ENCODE measurements around the gene RFX7.
"Not testable (repeated sequence)": the region's sequence is repeated elsewhere in the genome, so short reads cannot be mapped to it uniquely, and the experiment has no call there.

RFX7 gene

GRCh38 chr15:56205061-56205876 is 38.4 kb downstream of the RFX7 start:
- no peak for DNase-seq

GRCh38 chr15:56203312-56203922 is 40.3 kb downstream of the RFX7 start:
- DNase-seq = not testable (repeated sequence)

DNA sequence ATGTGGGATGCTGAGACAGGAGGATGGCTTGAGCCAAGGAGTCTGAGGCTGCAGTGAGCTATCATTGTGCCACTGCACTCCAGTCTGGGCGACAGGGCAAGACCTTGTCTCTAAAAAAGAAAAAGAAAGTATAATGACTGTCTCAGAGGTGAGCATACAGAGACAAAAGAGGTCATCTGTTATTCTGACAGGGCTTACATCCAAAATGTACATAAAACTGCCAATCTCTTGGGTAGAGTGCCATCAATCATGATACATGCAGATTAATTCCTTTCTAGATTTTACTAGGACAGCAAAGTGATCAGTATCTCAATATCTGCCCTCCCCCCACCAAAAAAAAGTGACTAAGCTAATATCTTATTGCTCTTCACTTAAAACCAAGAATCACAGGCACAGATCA is 41.0 kb downstream of the RFX7 start:
- no peak for DNase-seq

DNA sequence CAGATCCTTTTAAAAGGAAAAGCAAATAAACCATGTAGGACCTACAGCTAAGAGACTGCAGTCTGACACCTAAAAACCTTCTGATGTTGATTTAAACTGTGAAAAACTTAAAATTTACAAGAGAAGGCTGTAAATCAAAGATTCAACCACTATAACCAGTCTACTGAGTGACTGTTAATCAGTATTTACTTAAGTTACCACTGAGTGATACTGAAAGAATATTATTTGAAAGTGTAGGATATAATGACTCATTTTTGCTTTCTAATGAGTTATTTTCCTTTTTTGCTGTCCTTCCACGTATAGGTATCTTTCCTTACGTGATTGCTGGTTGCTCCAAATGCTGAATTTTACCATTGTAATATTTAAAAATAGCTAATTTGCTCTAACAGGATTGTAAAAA is 44.6 kb downstream of the RFX7 start:
- no peak for DNase-seq

DNA sequence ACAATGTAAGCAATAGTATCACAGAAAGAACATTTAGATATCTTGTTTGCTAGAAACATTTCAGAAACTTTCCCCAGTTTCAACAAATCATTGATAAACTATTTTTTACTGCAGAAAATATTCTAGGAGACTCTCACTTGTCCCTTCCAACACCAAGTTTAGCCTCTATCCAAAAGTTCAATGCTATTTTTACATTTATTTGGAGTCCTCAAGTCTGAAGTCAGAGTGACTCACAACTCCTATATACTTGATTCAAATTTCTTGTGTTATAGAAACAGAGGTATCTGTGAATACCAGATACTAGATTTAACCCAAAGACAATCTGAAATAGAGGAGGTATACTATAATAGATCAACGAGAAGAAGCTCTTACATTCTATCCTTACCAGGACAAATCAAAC is 49.6 kb downstream of the RFX7 start:
- DNase-seq = no peak

DNA sequence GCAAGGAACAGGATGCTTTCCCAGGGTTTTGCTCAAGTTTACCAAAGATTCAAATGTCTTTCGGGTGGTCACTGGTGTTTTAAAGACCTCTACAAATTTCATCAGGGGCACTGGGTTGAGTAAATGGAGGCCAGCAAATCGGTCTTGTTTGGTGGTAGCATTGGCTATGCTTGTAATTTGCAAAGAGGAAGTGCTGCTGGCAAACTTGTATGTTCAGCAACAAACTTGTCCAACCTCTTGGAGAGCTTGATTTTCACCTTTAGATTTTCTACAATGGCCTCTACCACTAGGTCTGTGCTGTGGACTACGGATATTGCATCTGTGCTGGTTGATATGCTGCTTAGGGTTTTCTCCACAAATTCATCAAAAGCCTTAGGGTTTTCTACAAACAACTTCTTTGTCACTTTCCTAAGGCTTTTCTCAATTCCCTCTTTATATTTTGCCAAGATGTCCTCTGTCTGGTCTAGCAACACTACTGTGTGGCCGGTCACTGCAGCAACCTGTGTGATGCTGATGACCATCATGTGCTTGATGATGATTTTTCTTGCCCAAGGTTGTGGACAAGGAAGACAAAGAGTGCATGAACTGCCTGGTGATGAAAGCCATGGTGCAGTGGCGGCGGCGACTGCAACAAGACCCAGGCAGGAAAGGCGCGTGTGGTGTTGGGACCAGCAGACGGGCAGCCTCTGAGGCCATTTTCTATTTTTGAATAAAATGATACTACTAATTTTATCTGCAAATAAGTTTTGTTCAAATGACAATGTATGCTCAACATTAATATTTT is 50.8 kb downstream of the RFX7 start:
- DNase-seq = no peak

DNA sequence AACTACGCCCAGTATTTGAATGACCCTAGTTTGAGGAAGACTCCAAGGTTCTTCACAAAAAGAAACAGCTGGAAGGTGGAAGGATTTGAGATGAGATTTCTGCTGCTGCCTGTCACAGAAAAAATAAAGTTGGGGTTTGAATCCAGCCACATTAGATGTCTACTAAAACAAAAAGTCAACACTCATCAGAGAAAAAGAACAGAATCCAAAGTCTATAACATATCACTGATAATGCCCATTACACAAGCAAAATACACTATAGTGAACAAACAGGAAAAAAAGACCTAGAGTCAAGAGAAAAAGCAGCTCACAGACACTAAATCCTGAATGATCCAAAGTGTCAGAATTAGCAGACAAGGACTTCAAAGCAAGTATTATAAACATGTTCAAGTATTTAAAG is 56.0 kb downstream of the RFX7 start:
- DNase-seq = no peak

- no peak for DNase-seq
These were observed 57.7 kb downstream of the RFX7 start for GRCh38 chr15:56185980-56186379.

DNA sequence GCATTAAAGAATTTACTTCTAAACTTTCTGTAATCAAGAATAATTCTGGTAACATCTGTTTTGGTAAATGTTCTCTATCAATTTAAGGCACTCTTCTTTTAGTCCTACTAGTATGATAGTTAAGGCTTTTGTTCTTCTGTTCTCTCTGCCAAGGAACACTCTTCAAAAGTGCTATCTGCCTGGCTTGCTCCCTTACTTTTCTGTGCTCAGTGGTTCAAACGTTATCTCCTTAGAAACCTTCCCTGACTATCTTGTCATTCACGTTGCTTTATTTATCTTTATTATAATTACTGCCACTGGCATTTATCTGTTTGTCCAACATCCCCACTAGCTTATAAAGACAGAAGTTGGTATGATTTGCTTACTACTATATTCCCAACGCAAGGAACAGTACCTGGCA is 59.2 kb downstream of the RFX7 start:
- DNase-seq = no peak

- no peak for DNase-seq
These were observed 62.8 kb downstream of the RFX7 start for GRCh38 chr15:56180851-56181250.

DNA sequence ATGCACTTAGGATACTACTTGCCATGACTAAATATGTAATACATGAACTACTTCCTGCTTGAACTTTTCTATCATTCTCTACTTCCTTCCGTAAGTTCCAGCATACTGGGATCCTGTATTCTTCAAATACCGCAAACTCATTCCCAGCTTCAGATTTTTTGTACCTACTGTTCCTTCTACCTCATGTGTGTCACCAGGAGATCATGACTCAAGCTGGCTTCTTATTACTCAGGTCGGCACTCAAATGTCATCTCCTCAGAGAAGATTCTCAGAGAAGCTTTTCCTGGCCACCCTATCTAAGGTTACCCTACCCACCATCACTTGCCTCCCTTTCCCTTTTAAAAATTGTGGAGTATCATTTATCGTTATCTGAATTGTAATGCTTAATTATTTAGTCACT is 66.7 kb downstream of the RFX7 start:
- DNase-seq = no peak

GRCh38 chr15:56175788-56176187 is 67.9 kb downstream of the RFX7 start:
- DNase-seq = no peak

GRCh38 chr15:56174649-56175048 is 69.0 kb downstream of the RFX7 start:
- no peak for DNase-seq

GRCh38 chr15:56168394-56168793 is 75.3 kb downstream of the RFX7 start:
- no peak for DNase-seq

DNA sequence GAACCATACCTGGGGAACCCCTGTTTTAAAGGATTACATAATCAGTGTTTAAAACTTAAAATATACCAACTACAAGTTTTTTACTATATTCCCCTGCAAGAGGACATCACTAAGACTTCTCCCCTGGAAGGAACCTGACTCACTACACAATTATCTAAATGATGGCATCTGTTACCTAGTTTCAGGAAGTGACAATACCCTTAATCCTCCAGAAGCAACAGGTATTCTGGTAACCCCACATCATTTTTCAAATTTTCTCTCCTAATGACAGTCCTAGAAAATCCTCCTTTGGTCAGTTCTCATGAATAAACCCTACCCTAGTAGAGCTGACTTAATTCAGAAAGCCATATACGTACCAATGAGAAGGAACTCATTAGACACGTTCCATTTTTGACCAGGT is 78.4 kb downstream of the RFX7 start:
- no peak for DNase-seq

DNA sequence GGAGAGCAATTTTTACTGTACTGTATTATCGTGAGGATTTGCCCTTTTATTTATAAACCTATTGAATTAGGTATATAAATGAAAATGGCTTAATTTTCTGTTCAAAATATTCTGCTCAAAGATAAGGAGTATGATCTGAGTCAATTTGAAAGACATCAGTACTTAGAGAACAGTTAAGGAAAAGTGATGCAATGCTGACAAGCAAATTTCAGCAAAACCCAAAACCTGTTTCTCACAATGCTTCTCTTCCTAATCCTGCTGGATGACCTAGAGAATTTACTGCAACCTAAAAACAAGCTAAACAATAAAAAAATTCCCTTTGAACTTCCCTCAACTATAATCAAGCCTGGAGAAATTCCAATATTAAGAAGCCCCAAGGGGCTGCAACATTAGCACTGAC is 82.7 kb downstream of the RFX7 start:
- DNase-seq = no peak

DNA sequence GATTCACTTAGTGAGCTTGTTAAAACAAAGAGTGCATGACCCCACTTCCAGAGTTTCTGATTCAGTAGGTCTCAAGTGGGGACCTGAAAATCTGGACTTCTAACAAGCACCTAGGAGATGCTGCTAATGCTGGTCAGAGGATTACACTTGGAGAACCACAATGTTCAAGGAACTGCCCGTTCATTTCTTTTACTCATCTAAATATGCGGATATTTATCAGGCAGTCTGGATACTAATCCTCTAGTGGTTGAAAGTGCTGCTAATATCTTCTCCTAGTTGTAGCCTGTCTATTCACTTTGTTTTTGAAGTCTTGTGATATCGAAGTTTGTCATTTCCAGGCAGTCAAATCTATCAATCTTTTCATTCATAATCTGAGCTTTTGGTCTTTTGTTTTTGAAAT is 86.8 kb downstream of the RFX7 start:
- no peak for DNase-seq

DNA sequence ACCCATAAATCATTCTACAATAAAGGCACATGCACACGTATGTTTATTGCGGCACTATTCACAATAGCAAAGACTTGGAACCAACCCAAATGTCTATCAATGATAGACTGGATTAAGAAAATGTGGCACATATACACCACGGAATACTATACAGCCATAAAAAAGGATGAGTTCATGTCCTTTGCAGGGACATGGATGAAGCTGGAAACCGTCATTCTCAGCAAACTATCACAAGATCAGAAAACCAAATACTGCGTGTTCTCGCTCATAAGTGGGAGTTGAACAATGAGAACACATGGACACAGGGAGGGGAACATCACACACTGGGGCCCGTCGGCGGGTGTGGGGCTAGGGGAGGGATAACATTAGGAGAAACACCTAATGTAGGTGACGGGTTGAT is 88.4 kb downstream of the RFX7 start:
- not testable (repeated sequence) for DNase-seq

DNA sequence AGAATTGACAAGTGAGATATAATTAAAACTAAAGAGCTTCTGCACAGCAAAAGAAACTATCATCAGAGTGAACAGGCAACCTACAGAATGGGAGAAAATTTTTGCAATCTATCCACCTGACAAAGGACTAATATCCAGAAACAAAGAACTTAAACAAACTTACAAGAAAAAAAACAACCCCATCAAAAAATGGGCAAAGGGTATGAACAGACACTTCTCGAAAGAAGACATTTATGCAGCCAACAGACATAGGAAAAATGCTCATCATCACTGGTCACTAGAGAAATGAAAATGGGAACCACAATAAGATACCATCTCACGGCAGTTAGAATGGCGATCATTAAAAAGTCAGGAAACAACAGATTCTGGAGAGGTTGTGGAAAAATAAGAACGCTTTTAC is 88.9 kb downstream of the RFX7 start:
- not testable (repeated sequence) for DNase-seq

GRCh38 chr15:56150204-56150603 is 93.5 kb downstream of the RFX7 start:
- DNase-seq = no peak

- no peak for DNase-seq
These were observed 95.6 kb downstream of the RFX7 start for GRCh38 chr15:56148064-56148463.

- DNase-seq = no peak
These were observed 96.9 kb downstream of the RFX7 start for GRCh38 chr15:56146756-56147155.

DNA sequence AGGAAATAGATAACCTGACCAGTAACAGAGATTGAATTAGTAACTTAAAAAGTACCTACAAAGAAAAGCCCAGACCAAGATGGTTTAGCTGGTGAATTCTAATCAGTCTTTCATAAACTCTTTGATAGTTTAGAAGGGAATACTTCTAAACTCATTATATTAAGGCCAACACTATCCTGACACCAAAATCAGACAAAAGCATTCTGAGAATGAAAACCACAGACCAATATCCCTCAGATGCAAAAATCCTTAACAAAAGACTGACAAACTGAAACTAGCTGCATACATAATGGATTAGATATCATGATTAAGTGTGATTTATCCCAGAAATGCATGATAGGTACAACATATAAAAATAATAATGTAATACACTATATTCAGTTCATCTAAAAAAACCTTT is 115.6 kb downstream of the RFX7 start:
- no peak for DNase-seq

DNA sequence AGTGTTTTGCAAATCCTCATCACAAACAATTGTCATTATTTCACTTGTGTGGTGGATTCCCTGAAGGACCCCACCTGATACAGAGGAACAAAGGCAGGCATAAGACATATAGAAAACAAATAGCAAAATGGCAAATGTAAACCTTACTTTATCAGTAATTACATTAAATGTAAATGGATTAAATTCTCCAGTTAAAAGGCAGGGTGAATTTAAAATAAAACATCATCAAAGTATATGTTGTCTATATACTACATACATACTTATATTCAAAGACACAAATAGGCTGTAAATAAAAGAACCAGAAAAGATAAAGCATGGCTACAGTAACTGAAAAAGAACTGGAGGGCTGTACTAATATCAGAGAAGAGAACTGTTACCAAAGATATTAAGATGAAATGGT is 117.3 kb downstream of the RFX7 start:
- no peak for DNase-seq
